Measurements from ENCODE around the gene GABRA5. TPM values are rescaled to one million over a fixed set of nuclear protein-coding genes. Genes with fewer than 3 reads are reported as not detected.

Gene GABRA5
- total and polyA plus RNA-seq, 2 donors (not counting 1 experiment from before 2014, with no cell fraction given), result not detected

DNA sequence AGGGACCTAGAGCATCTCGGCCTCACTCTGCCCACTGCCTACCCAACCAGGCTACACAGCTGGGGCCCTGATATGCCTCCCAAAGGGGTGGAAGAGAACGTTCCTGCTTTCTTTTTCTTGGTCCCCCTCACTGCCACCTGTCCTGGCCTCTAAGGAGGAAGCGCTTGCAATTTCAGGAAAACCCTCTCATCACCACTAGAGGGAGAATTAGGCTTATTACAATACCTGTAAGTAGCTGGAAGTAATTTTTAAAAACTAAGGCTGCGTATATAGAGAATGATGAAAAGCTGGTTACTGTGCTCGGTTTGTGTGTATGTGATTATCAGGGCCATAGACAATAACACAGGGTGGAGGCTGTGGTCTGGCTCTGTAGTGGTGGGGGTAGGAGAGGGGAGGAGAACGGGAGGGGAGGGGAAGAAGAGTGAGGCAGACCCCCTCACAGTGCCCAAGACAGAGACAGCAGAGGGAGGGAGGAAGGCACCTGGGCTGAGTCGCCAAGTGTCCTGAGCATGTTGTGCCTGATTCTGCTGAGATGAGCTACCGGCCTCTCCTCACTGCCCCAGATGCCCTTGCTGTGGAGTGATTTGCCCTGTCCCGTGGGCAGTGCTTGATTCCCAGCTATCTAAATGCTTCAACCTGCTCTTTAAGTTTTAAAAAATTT is 107.4 kb downstream of the GABRA5 start:
- ChIA-PET CTCF (no interaction called here), POLR2A (no interaction called here)
- DNase-seq (no peak), ATAC-seq (ENCODE audit: low read depth) (no peak)
- no peak overlapping the region for H3K27ac ChIP-seq (ENCODE audit: low read length in 2 of 2)
- Mint-ChIP-seq H3K27me3 (peaks cover 18% of the 10 kb centered on the region), H3K9me3 (ENCODE audit: insufficient read depth) (no peaks in the 10 kb centered on the region), H3K27ac (no peak overlapping the region), H3K4me1 (no peaks in the 10 kb centered on the region), H3K4me3 (no peak overlapping the region)
- TF ChIP-seq EZH2 (IDR thresholded peaks at IDR 0.05; ENCODE audit: borderline replicate concordance, insufficient read depth, low read depth, low read length, poor library complexity, severe bottlenecking), result no peak
- TF ChIP-seq, protein P1, sequence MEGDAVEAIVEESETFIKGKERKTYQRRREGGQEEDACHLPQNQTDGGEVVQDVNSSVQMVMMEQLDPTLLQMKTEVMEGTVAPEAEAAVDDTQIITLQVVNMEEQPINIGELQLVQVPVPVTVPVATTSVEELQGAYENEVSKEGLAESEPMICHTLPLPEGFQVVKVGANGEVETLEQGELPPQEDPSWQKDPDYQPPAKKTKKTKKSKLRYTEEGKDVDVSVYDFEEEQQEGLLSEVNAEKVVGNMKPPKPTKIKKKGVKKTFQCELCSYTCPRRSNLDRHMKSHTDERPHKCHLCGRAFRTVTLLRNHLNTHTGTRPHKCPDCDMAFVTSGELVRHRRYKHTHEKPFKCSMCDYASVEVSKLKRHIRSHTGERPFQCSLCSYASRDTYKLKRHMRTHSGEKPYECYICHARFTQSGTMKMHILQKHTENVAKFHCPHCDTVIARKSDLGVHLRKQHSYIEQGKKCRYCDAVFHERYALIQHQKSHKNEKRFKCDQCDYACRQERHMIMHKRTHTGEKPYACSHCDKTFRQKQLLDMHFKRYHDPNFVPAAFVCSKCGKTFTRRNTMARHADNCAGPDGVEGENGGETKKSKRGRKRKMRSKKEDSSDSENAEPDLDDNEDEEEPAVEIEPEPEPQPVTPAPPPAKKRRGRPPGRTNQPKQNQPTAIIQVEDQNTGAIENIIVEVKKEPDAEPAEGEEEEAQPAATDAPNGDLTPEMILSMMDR (IDR thresholded peaks at IDR 0.05), result no peak
- 10% methylated on average over 3 of the region's 9 CpGs for WGBS (ENCODE audit: insufficient coverage)
- H3K9ac ChIP-seq (ENCODE audit: low read length), result no peak overlapping the region
- no peak overlapping the region for H3K4me2 ChIP-seq (replicated peaks; ENCODE audit: low read depth, low read length, poor library complexity, severe bottlenecking)
- H3K27me3 ChIP-seq (replicated peaks in 1 of 4; ENCODE audit: control extremely low read depth in 1 of 4, control insufficient read depth in 3 of 4, insufficient read depth in 4 of 4, low read length in 3 of 4), result peaks cover 0 to 9% (median 0%) of the 10 kb centered on the region in 4 experiments
- H3K9me3 ChIP-seq (ENCODE audit: control extremely low read depth in 1 of 3, control insufficient read depth in 2 of 3, insufficient read depth in 1 of 3, low read length in 2 of 3), result peaks cover 0 to 12% (median 0%) of the 10 kb centered on the region in 3 donors
- no peaks in the 10 kb centered on the region for H3K79me2 ChIP-seq (ENCODE audit: control insufficient read depth, insufficient read depth, low read length)
- intact Hi-C loops (cut with micrococcal nuclease), result no loop called here
- no peaks in the 10 kb centered on the region for H3K4me1 ChIP-seq (ENCODE audit: control insufficient read depth in 2 of 2, insufficient read depth in 2 of 2, low read length in 2 of 2)
- H4K20me1 ChIP-seq (ENCODE audit: control insufficient read depth, insufficient read depth, low read length, poor library complexity, severe bottlenecking), result no peaks in the 10 kb centered on the region
- no peaks in the 10 kb centered on the region for H3K36me3 ChIP-seq (replicated peaks in 1 of 2; ENCODE audit: control extremely low read depth in 1 of 2, control insufficient read depth in 1 of 2, extremely low read depth in 1 of 2, insufficient read depth in 2 of 2, low read length in 1 of 2)
- H3K4me3 ChIP-seq (ENCODE audit: control extremely low read depth in 1 of 5, extremely low read depth in 1 of 5, insufficient read depth in 1 of 5, low read depth in 2 of 5, low read length in 4 of 5), result no peak overlapping the region
- H2AFZ ChIP-seq (ENCODE audit: insufficient read depth, low read depth, low read length, poor library complexity, severe bottlenecking), result no peak overlapping the region

GRCh38 chr15:26981492-26981891 is 114.6 kb downstream of the GABRA5 start:
- H2AFZ ChIP-seq (ENCODE audit: insufficient read depth, low read depth, low read length, poor library complexity, severe bottlenecking), result no peak overlapping the region
- DNase-seq (no peak), ATAC-seq (ENCODE audit: low read depth) (no peak)
- H3K27ac ChIP-seq (ENCODE audit: low read length in 2 of 2), result no peak overlapping the region
- intact Hi-C loops (cut with micrococcal nuclease), result no loop called here
- 20% methylated on average over 1 of the region's 4 CpGs for WGBS (ENCODE audit: insufficient coverage)
- no peaks in the 10 kb centered on the region for H3K27me3 ChIP-seq (replicated peaks in 1 of 4; ENCODE audit: control extremely low read depth in 1 of 4, control insufficient read depth in 3 of 4, insufficient read depth in 4 of 4, low read length in 3 of 4)
- ChIA-PET POLR2A (no interaction called here), CTCF (no interaction called here)
- H3K36me3 ChIP-seq (replicated peaks in 1 of 2; ENCODE audit: control extremely low read depth in 1 of 2, control insufficient read depth in 1 of 2, extremely low read depth in 1 of 2, insufficient read depth in 2 of 2, low read length in 1 of 2), result no peaks in the 10 kb centered on the region
- no peak overlapping the region for H3K9ac ChIP-seq (ENCODE audit: low read length)
- Mint-ChIP-seq H3K4me3 (no peak overlapping the region), H3K9me3 (ENCODE audit: insufficient read depth) (no peaks in the 10 kb centered on the region), H3K27me3 (no peaks in the 10 kb centered on the region), H3K27ac (no peak overlapping the region), H3K4me1 (no peaks in the 10 kb centered on the region)
- peaks cover 0 to under 1% (median 0%) of the 10 kb centered on the region in 3 donors for H3K9me3 ChIP-seq (ENCODE audit: control extremely low read depth in 1 of 3, control insufficient read depth in 2 of 3, insufficient read depth in 1 of 3, low read length in 2 of 3)
- TF ChIP-seq, protein P1 (IDR thresholded peaks at IDR 0.05), result no peak
- no peak for TF ChIP-seq EZH2 (IDR thresholded peaks at IDR 0.05; ENCODE audit: borderline replicate concordance, insufficient read depth, low read depth, low read length, poor library complexity, severe bottlenecking)
- H4K20me1 ChIP-seq (ENCODE audit: control insufficient read depth, insufficient read depth, low read length, poor library complexity, severe bottlenecking), result no peaks in the 10 kb centered on the region
- H3K4me1 ChIP-seq (ENCODE audit: control insufficient read depth in 2 of 2, insufficient read depth in 2 of 2, low read length in 2 of 2), result no peaks in the 10 kb centered on the region
- H3K4me2 ChIP-seq (replicated peaks; ENCODE audit: low read depth, low read length, poor library complexity, severe bottlenecking), result no peak overlapping the region
- H3K79me2 ChIP-seq (ENCODE audit: control insufficient read depth, insufficient read depth, low read length), result no peaks in the 10 kb centered on the region
- H3K4me3 ChIP-seq (ENCODE audit: control extremely low read depth in 1 of 5, extremely low read depth in 1 of 5, insufficient read depth in 1 of 5, low read depth in 2 of 5, low read length in 4 of 5), result no peak overlapping the region

All from B cell (primary cell).